PC-9 (cell line): ENCODE data around the gene KIF6. TPM values are rescaled to one million over a fixed set of nuclear protein-coding genes. Genes with fewer than 3 reads are reported as not detected.

Experiments
- BruUV-seq: library from RNA; stranded (reverse); fragments of 400-500 nt; replicated peaks from 2 replicates; lab custom pipeline; 2021; lab: Mats Ljungman, UMichigan
- CTCF ChIA-PET: fragments of 300-600 bp; sonication (Branson Sonifier 250); formaldehyde crosslinking; loops from one replicate; lab custom pipeline; 2022; ENCODE audit warnings: antibody characterized with exemption; lab: Charles Lee
- POLR2A ChIA-PET: fragments of 300-600 bp; sonication (Branson Sonifier 250); formaldehyde crosslinking; loops from one replicate; lab custom pipeline; 2022; ENCODE audit warnings: antibody characterized with exemption; ENCODE audit not compliant: unreplicated experiment; lab: Charles Lee
- DNase-seq, 2 experiments: peaks; one replicate each; pipeline versions ENCODE4 v3.0.0 to v3.0.0-alpha.2; 2015 to 2022; ENCODE audit warnings: mixed read lengths in 1 of 2
- H2AFZ ChIP-seq: fragments of 200-600 bp; sonication (generic); 2 replicates; pipeline ENCODE4 v1.8.1; 2017; ENCODE audit warnings: antibody characterized with exemption
- H3F3A ChIP-seq: fragments of 200-600 bp; sonication (generic); 2 replicates; pipeline ENCODE4 v1.8.1; 2017; ENCODE audit warnings: antibody characterized with exemption, mild to moderate bottlenecking, low read depth; ENCODE audit not compliant: insufficient read depth
- H3K27ac ChIP-seq: fragments of 200-600 bp; sonication (generic); 2 replicates; pipeline ENCODE4 v1.6.1; 2016; ENCODE audit warnings: mixed run types
- H3K27me3 ChIP-seq: fragments of 200-600 bp; sonication (generic); 2 replicates; pipeline ENCODE4 v1.6.1; 2016; ENCODE audit warnings: low read depth, mixed run types; ENCODE audit not compliant: insufficient read depth
- H3K36me3 ChIP-seq: fragments of 200-600 bp; sonication (generic); 2 replicates; pipeline ENCODE4 v1.6.1; 2016; ENCODE audit warnings: low read depth, mixed run types
- H3K4me1 ChIP-seq: fragments of 200-600 bp; sonication (generic); replicated peaks from 2 replicates; pipeline ENCODE4 v1.6.1; 2016; ENCODE audit warnings: mixed run types; ENCODE audit not compliant: insufficient read depth
- H3K4me2 ChIP-seq: fragments of 200-600 bp; sonication (generic); 2 replicates; pipeline ENCODE4 v1.6.1; 2017; ENCODE audit warnings: mixed run types
- H3K4me3 ChIP-seq: fragments of 200-600 bp; sonication (generic); 2 replicates; pipeline ENCODE4 v1.6.1; 2016; ENCODE audit warnings: mixed run types
- H3K79me2 ChIP-seq: fragments of 200-600 bp; sonication (generic); 2 replicates; pipeline ENCODE4 v1.6.1; 2017; ENCODE audit warnings: low read depth, mixed run types
- H3K9me2 ChIP-seq: fragments of 200-600 bp; sonication (generic); 2 replicates; pipeline ENCODE4 v1.8.1; 2017; ENCODE audit warnings: mild to moderate bottlenecking; ENCODE audit not compliant: insufficient read depth
- H3K9me3 ChIP-seq: fragments of 200-600 bp; sonication (generic); 2 replicates; pipeline ENCODE4 v1.8.1; 2016; ENCODE audit warnings: low read depth; ENCODE audit not compliant: insufficient read depth
- H4K20me1 ChIP-seq: fragments of 200-600 bp; sonication (generic); 2 replicates; pipeline ENCODE4 v1.8.1; 2017; ENCODE audit not compliant: insufficient read depth
- CTCF ChIP-seq: fragments of 200-600 bp; sonication (generic); conservative IDR thresholded peaks from 2 replicates; pipeline ENCODE4 v1.6.1; 2017; ENCODE audit warnings: mixed run types, antibody characterized with exemption, mild to moderate bottlenecking, moderate library complexity
- EZH2 ChIP-seq: fragments of 200-600 bp; sonication (generic); IDR thresholded peaks from 2 replicates; pipeline ENCODE4 v1.8.0; 2017; ENCODE audit warnings: antibody characterized with exemption, low read depth
- intact Hi-C: fragments of 100-400 bp; cut with micrococcal nuclease; formaldehyde crosslinking; loops from one replicate; pipeline ENCODE4 v1.10.0; 2022; ENCODE audit not compliant: unreplicated experiment
- total RNA-seq: library from RNA; stranded (reverse); gene quantifications from 2 replicates; pipeline ENCODE4 v1.2.3, GENCODE V29; 2021

KIF6 gene
- total RNA-seq, 1 experiment from 2014 or later = not detected

- H2AFZ ChIP-seq = no peak overlapping the region
- no TSS peak for BruUV-seq
- H3K36me3 ChIP-seq = no peaks in the 10 kb centered on the region
- DNase-seq = no peak
- no peaks in the 10 kb centered on the region for H3K9me3 ChIP-seq
- ChIA-PET POLR2A (no interaction called here), CTCF (no interaction called here)
- H3K27ac ChIP-seq = no peak overlapping the region
- no peaks in the 10 kb centered on the region; the same call in 1 of the 2 replicates for H3K9me2 ChIP-seq
- no peaks in the 10 kb centered on the region for H3K79me2 ChIP-seq
- H3F3A ChIP-seq = no peaks in the 10 kb centered on the region
- intact Hi-C loops = no loop called here
- peaks cover 13% of the 10 kb centered on the region; the same call in 1 of the 2 replicates for H3K27me3 ChIP-seq
- H3K4me3 ChIP-seq = no peak overlapping the region
- no peak for TF ChIP-seq CTCF
- no peak for TF ChIP-seq EZH2
- no peaks in the 10 kb centered on the region for H3K4me1 ChIP-seq
- H3K4me2 ChIP-seq = no peak overlapping the region
- no peaks in the 10 kb centered on the region for H4K20me1 ChIP-seq
Measured at GRCh38 chr6:39602601-39603519, 122.3 kb downstream of the KIF6 start.

GRCh38 chr6:39599973-39600372 lies 125.2 kb downstream of the KIF6 start:
- H2AFZ ChIP-seq = no peak overlapping the region
- no peak overlapping the region for H3K4me3 ChIP-seq
- no peaks in the 10 kb centered on the region for H3K79me2 ChIP-seq
- POLR2A ChIA-PET = no interaction called here
- H3K27ac ChIP-seq = no peak overlapping the region
- no peaks in the 10 kb centered on the region for H3K36me3 ChIP-seq
- intact Hi-C loops = no loop called here
- no peak for DNase-seq
- TF ChIP-seq EZH2 = no peak
- no peak for TF ChIP-seq CTCF
- BruUV-seq = no TSS peak
- no peaks in the 10 kb centered on the region for H3F3A ChIP-seq
- H3K4me1 ChIP-seq = no peaks in the 10 kb centered on the region
- H3K4me2 ChIP-seq = no peak overlapping the region
- 0 out of 2 replicates have a peak, but pooled peaks cover 6% of the 10 kb centered on the region for H3K27me3 ChIP-seq
- CTCF ChIA-PET = no interaction called here
- H4K20me1 ChIP-seq = no peaks in the 10 kb centered on the region
- H3K9me2 ChIP-seq = no peaks in the 10 kb centered on the region
- no peaks in the 10 kb centered on the region for H3K9me3 ChIP-seq

GRCh38 chr6:39599341-39599740 lies 125.9 kb downstream of the KIF6 start:
- H3K27me3 ChIP-seq = no peaks in the 10 kb centered on the region
- no peaks in the 10 kb centered on the region for H3K4me1 ChIP-seq
- H4K20me1 ChIP-seq = no peaks in the 10 kb centered on the region
- H3K36me3 ChIP-seq = no peaks in the 10 kb centered on the region
- no peak overlapping the region for H3K4me2 ChIP-seq
- ChIA-PET CTCF (no interaction called here), POLR2A (no interaction called here)
- H3K9me2 ChIP-seq = no peaks in the 10 kb centered on the region
- no peak for DNase-seq
- no peak overlapping the region for H3K4me3 ChIP-seq
- H3F3A ChIP-seq = no peaks in the 10 kb centered on the region
- H2AFZ ChIP-seq = no peak overlapping the region
- no peaks in the 10 kb centered on the region for H3K79me2 ChIP-seq
- no TSS peak for BruUV-seq
- no peak overlapping the region for H3K27ac ChIP-seq
- H3K9me3 ChIP-seq = no peaks in the 10 kb centered on the region
- TF ChIP-seq EZH2 = no peak
- no peak for TF ChIP-seq CTCF
- intact Hi-C loops = no loop called here
